GM19324 (cell line): ENCODE measurements around the gene ANKRD11.
"Not testable (repeated sequence)": the region's sequence is repeated elsewhere in the genome, so short reads cannot be mapped to it uniquely, and the experiment has no call there.

ENCODE experiments used
- ATAC-seq: cut with Tn5 transposase; IDR thresholded peaks from one replicate; pipeline ENCODE4 v1.9.1; 2021; ENCODE audit warnings: mild to moderate bottlenecking, moderate library complexity; ENCODE audit not compliant: unreplicated experiment, low FRiP score

Gene ANKRD11

DNA sequence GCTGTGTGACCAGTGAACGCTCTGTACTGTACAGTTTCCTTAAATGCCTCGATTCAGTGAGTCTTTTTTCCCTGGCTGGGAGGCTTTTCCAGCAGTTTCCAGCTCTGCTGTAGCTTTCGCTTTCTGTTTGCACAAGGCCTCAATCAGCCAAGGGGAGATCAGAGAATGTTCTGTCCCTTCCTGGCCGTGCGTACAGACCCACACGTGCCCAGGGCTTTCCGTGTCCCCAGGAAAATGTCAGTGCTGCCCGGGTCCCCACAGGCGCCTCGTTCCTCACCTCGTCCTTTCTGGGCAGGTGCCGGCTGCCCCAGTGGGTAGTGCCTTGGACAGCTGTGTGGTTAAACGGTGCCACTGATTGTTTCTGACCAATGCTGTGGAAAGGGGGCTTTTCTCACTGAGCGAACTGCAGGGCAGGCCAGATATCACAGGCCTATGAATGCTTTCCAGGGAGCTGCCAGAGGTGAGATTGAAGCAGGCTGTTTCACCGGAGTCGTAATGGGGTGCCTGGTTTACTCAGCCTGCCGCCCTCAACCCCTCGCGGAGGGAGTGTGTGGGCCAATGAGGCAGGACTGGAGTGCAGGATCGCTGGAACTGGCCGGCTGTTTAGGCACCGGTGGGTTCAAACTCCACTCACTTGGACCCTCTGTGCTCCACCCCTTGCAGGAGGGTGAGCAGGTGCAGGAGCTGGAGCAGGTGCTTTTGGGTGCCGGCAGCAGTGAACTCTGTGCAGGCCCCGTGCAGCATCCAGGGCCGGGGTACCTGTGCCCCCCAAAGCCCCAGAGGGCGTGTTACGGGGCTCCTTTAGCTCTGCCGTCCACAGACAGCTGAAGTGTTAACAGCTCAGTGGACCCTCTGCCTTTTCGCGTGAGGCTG, 228.4 kb downstream of the ANKRD11 start:
- no peak for ATAC-seq

DNA sequence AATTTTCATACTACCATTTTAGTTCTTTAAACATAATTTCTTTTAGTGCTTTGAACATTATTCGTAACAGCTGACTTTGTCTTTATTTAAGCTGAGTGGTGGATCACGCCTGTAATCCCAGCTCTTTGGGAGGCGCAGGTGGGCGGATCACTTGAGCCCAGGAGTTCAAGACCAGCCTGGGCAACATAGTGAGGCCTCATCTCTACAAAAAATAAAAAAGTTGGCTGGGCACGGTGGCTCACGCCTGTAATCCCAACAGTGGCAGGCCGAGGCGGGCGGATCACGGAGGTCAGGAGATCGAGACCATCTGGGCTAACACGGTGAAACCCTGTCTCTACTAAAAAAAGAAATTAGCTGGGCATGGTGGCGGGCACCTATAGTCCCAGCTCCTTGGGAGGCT, 230.5 kb downstream of the ANKRD11 start:
- not testable (repeated sequence) for ATAC-seq

DNA sequence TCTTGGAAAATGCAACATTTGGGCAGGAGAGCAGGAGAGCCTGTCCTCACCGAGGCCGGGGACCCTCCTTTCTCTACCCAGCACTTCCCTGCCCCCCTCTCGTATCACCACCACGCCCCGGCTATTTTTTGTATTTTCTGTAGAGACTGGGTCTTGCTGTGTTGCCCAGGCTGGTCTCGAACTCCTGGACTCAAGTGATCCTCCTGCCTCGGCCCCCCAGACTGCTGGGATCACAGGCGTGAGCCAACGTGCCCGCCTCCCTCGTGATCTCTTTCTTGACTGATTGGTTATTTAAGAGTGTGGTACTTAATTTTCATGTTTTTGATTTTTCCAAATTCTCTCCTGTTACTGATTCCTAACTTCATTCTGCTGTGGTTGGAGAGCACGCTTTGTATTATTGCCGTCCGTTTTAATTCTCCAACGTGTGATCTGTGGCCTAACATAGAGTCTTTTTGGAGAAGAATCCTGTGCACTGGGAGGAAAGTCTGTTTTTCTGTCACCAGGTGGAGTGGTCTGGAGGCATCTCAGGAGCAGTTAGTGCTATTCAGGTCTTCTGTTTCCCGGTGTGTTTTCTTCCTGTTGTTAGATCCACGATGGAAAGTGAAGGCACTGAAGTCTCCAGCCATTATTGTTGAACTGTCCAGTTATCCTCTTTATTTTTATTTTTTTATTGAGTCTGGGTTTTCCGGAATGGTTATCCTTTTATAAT, 232.4 kb downstream of the ANKRD11 start:
- ATAC-seq, result no peak

DNA sequence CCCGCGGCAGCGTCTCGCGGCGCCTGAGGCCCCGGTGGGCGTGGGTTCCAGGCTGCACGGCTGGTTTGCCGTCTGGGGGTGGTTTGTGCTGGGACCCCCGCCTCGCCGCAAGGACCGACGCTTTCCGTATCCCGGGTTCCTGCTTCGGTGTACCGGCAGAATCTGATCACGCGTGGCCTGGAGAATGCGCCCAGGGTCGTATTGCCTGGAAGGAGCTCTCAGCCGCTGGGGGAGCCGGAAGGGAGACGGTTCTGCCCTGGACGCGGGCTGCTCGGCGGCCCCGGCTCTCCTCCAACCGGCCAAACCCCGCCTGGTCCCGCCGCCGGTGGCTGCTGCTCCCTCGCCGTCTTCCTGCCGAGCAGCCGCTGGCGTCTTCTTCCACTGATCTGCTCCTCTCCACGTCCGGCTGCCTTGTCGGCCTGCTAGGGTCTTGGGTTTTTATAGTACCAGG, 233.1 kb downstream of the ANKRD11 start:
- ATAC-seq, result no peak

DNA sequence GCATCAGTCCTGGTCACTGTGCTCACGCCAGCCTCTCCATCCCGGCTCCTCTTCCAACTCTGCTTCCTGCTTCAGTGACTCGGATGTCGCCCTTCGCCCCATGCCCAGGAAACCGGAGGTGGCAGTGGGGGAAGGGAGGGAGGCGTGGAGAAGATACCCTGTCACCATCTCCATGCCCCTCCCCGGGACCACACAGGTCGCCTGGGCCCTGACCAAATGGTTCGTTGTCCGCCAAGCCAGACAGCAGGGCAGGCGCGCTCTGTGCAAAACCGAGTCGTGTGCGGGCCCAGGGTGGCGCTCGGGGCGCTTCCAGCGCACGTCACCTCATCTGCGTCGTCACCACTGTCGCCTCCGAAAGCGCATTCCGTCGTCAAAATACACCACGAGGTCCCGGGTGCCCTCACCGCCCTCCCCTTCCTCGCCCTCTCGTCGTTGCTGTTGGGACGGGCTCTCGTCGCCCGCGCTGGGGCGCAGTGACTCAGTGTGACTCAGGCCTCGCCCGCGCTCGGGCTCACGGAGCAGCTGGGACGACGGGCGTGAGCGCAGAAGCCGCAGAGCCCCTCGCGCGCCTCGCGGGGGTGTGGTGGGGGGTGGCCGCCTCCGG, 233.6 kb downstream of the ANKRD11 start:
- no peak for ATAC-seq

DNA sequence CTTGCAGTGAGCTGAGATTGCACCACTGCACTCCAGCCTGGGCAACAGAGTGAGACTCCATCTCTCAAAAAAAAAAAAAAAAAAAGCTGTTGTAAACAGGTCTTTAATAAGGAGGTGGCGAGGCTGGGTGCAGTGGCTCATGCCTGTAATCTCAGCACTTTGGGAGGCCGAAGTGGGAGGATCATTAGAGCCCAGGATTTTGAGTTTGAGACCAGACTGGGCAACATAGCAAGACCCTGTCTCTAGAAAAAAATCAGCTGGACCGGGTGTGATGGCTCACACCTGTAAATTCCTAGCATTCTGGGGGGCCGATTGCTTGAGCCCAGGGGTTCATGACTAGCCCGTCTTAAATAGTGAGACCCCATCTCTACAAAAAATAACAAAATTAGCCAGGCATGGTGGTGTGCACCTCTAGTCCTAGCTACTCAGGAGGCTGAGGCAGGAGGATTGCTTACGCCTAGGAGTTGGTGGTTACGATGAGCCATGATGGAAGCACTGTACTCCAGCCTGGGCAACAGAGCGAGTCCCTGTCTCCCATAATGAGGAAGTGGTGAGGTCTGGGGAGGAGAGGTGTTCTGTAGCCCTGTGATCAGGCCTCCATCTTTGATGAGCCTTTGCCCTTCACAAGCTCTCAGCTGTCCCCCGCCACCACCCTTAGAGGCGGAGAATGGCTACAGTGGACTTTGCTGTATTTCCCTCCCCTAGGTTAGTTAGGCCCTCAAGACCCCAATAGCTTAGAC, 236.6 kb downstream of the ANKRD11 start:
- ATAC-seq, result no peak

DNA sequence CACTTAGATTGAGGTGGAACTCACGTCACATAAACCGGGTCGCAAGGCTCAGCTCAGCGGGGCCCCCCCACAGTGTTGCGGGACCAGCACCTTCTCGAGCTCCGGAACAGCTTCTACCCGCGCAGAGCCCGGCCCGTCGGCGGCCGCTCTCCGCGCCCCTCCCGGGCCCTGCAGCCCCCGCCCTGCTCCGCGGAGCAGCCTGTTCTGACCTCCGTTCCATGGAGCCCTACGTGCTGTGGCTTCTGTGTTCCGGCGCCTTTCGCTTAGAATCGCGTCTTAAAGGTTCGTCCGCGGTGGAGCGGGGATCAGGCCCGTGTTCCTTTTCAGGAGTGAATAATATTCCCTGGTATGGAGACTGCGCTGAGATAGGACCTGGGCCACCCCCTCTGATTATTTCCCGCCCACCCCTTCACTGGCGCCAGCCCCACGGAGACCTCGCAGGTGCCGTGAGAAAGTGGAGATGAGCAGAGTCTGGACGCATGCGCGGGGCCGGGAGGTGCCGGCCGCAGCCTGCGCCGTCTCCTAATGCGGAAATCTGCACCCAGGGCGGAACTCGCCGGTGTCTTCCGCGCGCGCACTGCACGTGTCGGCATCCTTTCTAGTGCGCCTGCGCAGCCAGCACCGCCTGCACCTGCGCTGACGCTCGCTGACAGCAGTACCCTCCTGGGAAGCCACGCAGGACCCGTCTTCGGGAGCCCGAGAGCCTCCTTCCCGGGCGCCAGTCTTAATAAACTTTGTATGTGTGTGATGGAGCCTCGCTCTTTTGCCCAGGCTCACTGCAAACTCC, 242.0 kb downstream of the ANKRD11 start:
- no peak for ATAC-seq

DNA sequence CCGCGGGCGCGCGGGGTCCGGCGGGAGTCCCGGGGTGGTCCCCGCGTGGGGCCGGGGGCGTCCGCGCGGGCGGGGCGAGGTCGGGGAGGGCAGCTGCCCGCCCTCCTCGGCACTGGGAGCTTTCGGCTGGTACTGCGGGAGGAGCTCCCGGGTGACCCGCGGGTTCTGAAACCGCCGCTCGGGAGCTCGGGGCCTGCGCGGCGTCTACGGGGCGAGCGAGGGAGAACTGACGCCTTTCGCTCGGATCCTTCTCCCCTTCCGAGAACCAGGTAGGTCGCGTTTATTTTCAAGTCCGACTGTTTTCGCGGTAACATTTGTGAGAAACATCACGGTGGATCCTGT, 242.7 kb downstream of the ANKRD11 start:
- ATAC-seq, result not testable (repeated sequence)

DNA sequence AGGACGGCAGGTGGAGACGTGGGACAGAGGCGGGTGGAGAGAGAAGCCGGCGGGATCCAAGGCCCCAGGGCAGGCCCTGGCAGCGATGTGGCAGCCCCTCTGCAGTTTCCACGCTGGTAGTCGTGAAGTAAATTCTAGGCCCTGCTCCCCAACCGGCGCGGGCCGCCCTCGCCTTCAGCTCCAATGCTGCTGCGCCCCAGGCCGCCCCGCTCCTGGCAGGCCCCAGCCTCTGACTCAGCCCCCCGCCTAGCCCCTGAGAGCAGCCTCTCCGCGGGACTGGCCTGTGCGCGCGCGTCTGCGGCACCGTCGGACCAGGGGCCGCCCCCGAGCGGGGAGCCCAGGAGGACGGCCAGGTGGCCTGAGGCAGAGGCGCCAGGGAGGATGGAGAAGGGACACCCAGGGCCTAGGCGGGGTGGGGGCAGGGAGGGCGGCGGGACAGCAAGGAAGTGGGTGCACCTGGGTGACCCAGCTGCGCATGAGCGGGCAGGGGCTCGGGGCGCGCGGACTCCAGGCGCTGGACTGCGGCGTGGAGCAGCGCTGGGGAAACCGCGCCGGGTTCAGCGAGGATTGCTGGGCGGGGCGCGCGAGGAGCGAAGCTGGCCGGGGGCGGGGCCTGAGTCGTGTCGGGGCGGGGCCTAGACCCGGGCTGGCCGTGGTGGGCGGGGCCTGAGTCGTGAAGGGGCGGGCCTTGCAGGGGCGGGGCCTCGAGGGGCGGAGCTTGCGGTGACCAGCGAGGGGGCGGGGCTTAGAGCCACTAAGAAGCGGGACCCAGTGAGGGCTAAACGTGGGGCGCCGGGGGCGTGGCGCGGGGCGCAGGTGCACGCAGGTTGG, 243.2 kb downstream of the ANKRD11 start:
- ATAC-seq, result peak; percentile 62

DNA sequence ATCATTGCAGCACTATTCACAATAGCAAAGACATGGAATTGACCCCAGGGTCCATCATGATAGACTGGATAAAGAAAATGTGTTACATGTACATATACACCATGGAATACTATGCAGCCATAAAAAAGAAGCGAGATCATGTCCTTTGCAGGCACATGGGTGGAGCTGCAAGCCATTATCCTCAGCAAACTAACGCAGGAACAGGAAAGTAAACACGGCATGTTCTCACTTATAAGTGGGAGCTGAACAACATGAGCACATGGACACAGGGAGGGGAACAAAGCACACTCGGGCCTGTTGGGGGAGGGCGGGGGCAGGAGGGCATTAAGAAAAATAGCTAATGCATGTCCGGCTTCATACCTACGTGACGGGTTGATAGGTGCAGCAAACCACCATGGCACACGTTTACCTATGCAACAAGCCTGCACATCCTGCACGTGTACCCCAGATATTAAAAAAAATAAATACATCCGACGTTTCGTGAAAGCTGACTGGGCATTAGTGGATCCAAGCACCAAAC, 243.9 kb downstream of the ANKRD11 start:
- ATAC-seq, result no peak

DNA sequence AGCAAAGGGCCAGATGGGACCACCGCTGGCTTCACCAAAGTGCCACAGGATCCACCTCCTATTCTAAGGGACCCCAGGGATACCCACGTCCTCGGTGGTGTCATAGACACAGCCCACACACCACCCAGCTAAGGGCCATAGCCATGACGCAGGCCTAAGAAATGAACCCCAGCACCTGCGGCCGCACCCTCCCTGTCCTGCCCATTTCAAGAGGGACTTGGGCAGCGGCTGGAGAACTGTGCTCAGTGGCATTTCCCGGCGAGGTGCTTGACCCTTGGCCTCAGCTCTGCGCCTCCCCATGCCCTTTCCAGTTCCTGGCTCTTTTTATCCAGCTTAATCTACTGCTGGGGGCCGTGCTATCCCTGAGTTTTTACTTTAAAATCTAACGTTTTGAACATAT, 245.6 kb downstream of the ANKRD11 start:
- no peak for ATAC-seq

DNA sequence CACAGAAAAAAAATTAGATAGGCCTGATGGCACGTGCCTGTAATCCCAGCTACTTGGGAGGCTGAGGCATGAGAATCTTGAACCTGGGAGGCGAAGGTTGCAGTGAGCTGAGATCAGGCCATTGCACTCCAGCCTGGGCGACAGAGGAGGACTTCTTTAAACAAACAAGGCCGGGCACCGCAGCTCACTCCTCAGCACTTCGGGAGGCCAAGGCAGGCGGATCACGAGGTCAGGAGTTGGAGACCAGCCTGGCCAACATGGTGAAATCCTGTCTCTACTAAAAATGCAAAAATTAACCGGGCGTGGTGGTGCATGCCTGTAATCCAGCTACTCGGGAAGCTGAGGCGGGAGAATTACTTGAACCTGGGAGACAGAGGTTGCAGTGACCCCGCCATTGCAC, 246.1 kb downstream of the ANKRD11 start:
- ATAC-seq, result not testable (repeated sequence)

DNA sequence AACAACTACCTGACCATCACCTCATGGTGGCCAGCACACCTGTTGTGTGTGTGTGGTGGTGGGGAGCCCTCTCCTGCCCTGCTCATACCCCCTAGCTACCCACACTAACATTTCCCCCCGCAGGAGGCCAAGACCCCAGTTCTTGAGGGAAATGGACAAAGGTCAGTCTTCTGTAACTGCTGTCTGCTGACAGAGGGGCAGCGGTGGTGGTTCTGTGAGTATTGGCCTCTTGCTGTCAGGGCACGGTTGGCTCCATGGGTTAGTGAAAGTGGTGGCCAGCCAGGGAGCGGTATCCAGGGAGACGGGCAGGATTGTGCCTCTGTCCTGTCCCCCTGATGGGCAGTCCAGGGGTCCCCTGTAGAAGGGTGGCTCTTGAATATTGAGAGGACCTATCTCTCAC, 246.7 kb downstream of the ANKRD11 start:
- ATAC-seq, result no peak

DNA sequence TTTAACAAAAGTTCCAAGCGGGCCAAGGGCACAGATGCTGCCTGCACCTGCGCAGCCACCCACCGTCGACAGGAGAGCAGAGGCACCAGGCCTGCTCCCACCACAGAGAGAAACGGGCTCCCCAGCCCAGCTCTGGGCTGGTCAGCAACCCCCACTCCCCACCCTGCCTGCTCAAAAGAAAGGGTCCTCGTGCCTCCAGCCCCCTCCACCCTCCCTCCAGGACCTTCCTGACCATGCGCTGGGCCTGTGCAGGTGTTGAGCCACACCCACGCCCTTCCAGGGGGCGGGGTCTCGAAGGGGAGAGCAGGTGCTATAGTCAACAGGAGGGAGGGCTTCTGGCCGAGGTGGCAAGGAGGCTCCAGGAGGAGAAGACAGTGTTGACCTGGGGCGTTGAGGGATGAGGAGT, 247.6 kb downstream of the ANKRD11 start:
- no peak for ATAC-seq

DNA sequence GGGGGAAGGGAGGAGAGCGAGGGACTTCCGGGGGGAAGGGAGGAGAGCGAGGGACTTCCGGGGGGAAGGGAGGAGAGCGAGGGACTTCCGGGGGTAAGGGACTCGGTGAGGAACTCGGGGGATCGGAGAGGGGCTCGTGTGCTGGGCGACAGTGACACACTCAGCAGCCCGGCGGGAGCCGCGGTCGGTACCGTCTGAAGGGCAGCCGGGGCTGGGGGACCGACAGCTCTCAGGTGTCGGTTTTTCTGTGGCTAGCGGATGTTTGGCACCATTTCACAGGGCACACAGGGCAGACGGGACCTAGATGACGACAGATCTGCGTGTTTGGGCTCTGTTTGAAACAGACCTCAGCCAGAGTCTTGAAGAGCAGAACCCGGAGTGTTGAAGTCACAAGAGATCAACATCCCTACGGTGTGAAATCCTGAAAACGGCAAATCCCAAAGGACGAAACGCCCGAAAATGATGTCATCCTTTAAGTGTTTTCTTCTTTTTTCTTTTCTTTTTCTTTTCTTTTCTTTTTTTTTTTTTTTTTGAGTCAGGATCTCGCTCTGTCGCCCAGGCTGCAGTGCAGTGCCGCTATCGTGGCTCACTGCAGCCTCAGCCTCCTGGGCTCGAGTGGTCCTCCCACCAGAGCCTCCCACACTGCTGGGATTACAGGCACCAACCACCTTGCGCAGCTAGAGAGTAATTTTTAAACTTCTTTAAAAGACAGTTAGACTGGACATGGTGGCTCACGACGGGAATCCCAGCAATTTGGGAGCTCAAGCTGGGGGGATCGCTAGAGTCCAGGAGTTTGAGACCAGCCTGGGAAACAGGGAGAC, 249.0 kb downstream of the ANKRD11 start:
- ATAC-seq, result peak; percentile 49

DNA sequence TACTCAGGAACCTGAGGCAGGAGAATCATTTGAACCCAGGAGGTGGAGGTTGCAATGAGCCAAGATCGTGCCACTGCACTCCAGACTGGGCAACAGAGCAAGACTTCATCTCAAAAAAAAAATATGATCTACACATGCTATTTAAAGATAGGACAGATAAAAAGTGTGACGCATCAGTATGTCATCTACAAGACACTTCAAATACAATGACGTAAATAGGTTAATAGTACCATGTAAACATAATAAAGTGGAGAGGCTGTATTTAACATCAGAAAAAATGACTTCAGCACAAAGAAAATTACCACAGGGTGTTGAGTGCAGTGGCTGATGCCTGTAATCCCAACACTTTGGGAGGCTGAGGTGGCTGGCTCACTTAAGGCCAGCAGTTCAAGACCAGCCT, 252.6 kb downstream of the ANKRD11 start:
- no peak for ATAC-seq

DNA sequence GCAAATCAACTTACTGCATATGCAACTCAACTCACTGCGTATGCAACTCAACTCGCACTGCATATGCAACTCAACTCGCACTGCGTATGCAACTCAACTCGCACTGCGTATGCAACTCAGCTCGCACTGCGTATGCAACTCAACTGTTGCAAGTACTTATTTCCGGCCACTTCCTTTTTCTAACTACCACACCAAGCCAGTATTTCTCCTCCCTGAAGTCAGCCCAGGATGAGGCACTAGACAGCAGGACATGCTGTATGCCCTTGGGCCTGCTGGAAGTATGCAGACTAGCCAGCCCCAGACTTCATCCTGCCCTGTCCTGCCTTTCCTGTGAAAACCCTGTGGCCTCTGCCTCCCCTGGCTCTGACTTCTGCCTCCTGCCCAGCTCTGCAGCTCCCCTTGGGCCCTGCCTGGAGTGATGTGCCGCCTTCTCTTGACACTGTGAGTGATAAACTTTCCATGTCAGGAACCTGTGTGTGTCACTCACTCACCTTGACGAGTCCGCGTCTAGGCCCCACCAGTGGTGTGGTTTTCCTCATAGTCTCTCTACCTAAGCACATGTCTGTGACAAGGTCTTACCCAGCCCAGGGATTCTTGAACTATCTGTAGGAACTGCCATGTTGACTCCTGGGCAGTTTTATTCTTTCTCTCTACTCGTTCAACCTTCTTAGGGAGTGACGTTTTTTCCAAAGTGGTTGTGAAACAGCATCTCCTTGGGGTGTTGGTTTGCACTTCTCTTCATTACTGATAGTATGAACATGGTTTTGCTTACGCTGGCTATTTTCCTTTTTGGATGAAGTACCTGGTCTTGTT, 256.5 kb downstream of the ANKRD11 start:
- no peak for ATAC-seq
